HPDE6-E6E7 (cell line): ENCODE data around the gene TSR3.

ENCODE experiments used
- DNase-seq: peaks from one replicate; pipeline ENCODE4 v3.0.0; 2011; ENCODE audit warnings: missing footprints; ENCODE audit errors: extremely low spot score

Gene TSR3

GRCh38 chr16:1325673-1326371 is 25.9 kb downstream of the TSR3 start:
- no peak for DNase-seq

GRCh38 chr16:1325261-1325660 is 26.4 kb downstream of the TSR3 start:
- DNase-seq, result no peak

- no peak for DNase-seq
Measured at GRCh38 chr16:1324286-1324826, 27.3 kb downstream of the TSR3 start.

DNA sequence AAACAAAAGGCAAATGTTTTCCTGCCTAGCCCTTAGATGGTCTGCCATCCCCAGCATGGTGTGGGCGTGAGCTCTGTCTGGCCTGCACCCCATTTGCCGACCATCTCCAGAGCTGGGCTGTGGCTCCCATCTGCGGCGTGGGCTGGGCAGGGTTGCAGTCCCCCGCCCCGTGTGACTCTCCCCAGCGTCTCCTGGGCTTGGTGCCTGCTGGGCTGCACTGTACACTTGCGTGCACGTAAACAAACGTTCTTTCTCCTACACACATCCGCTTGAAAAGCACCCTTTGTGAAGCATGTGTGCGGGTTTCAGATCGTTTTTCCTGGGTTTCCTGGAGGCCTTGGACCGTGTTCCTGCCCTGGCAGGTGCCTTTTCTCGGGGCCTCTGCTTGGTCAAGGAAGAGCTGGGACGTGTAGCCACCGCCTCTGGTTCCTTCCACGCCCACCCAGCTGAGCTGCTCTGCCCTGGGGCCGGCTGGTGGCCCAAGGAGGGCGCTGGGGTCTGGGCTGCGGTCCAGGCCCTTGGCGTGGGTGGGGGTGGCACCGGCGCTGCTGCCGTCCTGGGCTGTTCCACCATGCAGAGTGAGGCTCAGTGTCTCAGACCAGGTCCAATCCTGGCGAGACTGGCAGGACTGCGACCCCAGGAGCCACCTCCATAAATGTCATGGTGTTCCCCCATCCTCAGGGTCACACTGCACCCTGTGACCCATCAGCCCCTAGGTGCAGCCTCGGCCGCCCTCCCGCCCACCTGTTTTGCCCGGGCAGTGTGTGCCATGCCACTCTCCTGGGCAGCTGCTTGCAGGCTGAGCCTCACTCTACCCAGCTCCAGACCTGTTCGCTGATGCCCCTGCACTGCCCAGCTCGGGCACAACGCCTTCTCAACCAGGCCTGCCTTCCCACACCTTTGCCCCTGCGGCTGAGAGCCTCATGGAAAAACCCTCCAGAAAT is 28.1 kb downstream of the TSR3 start:
- no peak for DNase-seq

DNA sequence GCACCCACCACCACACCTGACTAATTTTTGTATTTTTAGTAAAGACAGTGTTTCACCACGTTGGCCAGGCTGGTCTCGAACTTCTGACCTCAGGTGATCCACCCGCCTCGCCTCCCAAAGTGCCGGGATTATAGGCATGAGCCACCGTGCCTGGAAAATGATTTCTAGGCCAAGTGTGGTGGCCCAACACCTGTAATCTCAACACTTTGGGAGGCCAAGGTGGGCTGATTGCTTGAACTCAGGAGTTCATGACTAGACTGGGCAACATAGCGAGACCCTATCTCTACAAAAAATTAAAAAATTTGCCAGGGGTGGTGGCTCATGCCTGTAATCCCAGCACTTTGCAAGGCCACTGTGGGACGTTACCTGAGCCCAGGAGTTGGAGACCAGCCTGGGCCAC is 29.3 kb downstream of the TSR3 start:
- no peak for DNase-seq

DNA sequence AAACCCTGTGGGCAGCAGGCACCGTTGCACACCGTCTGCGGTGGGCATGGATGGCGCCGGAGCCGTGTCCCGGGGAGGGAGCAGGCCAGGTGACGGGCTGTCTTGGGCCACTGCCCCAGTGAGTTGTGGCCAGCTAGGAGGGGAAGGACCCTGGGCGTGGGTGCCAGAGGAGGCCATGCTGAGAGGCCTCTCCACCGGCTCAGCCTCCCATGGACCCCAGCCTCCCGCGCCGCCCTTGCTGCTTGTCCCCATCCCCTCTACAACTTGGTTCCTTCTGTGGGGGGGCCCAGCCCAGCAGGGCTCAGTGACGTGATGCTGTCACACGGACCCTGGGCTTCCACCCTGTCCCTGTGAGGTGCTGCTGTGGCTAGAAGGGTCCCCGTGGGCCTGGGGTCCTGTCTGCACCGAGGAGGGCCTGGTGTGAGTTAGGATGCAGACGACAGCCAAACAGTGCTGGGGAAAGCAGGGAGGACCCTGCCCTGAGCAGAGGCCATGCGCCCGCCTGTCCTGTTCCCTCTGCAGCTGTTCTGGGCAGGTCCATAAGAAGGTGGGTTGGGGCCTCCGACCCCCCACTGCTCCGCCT is 30.9 kb downstream of the TSR3 start:
- DNase-seq, result no peak

GRCh38 chr16:1320097-1320496 is 31.6 kb downstream of the TSR3 start:
- DNase-seq, result no peak

GRCh38 chr16:1319041-1319440 is 32.6 kb downstream of the TSR3 start:
- DNase-seq, result no peak

DNA sequence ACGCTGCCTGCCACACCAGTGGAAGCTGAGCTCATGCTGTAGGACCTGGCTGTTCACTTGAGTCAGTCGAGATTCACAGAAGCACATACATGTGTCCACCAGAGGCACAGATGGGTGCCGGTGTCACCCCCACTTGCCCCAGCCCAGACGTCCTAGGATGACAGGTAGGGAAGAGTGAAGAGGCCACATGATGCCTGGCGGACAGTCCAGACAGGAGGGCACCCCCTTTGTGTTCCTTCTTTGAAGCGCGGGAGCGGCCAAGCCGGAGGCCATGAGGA is 33.5 kb downstream of the TSR3 start:
- no peak for DNase-seq

- DNase-seq, result no peak
Measured at GRCh38 chr16:1317479-1318267, 34.0 kb downstream of the TSR3 start.

DNA sequence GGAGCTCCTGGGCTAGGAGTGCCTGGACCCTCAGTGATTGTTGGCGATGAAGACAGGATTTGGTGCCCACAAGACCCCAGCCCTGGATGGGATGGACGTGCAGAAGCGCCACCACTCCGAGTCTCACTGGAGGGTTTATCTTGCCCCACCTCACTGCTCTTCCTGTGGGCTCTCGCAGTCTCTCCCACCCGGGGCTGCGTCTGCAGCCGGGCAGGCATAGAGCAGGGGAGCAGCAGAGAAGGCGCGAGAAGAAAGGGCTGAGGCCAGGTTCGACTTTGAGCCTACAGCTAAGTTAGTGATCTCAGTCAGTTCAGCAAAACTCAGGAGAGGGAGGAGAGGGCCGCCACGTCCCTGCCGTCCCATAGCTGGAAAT is 35.7 kb downstream of the TSR3 start:
- no peak for DNase-seq

- DNase-seq, result no peak
Measured at GRCh38 chr16:1315081-1316032, 36.3 kb downstream of the TSR3 start.

DNA sequence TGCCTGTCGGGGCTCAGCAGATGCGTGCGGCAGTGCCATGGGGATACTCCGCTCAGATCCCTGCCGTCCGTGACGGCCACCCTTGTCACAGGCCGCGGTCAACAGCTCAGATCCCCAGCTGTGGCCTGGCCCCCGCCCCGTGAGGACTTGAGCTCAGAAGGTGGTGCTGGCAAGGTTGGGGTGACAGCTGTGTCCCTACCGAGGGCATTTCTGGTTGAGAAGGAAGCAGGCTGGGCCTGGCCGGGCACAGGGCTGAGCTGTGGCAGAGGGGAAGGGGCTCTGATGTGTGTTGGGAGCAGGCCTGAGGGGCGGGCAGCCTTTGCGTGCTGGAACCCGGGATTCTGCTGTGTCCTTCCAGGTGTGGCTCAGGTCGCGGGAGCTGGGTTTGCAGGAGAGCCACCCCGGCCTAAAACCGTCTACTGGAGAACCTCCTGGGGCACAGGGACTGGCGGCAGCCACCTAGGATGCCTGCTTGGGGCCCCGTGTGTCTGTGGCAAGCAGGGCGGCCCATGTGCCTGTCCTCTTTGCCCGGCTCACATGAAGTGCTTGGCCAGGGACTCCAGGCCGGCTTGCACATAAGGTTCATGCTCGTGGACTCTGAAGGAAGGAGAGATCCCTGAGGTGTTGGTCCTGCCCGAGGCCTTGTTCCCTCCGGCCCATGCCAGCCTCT is 37.1 kb downstream of the TSR3 start:
- DNase-seq, result no peak

- DNase-seq, result no peak
Measured at GRCh38 chr16:1313721-1314369, 37.8 kb downstream of the TSR3 start.

DNA sequence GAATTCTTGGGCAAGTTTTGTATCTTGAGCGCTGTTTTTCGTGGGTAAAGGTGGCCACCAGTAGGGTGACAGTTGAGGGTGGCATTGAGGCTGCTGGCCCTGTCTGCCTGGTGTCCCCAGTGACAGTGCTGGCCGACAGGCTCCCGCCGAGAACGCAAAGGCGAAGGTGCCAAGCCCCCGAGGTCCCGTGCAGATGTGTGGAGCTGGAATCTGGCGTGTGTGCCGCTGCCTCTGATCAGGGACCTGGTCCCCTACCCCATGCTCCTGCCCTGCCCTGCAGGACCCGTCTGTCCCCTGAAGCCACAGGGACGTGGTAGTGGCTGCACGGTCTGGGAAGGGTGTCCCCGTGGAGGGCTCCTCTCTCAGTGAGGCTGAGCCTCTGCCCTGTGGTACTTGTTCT is 38.8 kb downstream of the TSR3 start:
- no peak for DNase-seq

DNA sequence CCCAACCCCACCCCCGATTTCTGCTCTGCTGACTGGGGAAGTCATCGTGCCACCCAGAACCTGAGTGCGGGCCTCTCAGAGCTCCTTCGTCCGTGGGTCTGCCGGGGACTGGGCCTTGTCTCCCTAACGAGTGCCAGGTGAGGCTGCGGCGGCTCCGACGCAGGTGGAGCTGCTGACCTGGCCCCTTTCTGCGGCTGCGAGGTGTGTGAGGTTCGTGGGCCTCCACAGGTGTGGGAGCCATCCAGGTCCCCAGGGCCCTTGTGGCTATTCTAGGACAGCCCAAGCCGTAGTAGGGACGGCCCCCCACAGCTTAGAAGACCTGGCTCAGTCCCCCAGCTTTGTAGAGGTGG is 39.2 kb downstream of the TSR3 start:
- DNase-seq, result no peak

GRCh38 chr16:1311738-1312466 is 39.8 kb downstream of the TSR3 start:
- no peak for DNase-seq

GRCh38 chr16:1311212-1311737 is 40.4 kb downstream of the TSR3 start:
- DNase-seq, result no peak

DNA sequence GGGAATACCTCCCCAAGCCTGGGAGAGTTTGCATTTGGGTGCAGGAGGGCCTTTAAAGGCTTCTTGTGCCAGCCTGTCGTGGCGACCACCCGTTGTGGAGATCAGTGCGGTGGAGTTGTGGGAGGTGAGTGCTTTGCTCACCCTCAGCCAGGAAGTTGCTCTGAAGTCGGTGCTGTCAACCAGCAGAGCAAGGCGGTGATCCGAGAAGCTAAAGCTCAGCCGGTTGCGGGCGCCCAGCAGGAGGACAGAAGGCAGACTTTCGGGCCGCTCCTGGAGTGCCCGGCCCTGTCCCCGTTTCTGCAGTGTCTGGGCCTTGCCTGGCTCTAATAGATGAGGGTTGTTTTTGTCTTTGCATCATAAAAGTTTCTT is 40.9 kb downstream of the TSR3 start:
- no peak for DNase-seq
